Activated CD8-positive, alpha-beta memory T cell treated with anti-CD3 and anti-CD28 coated beads for 36 hours (primary cell): Measurements from ENCODE around the gene MTM1. TPM values are rescaled to one million over a fixed set of nuclear protein-coding genes. Genes with fewer than 3 reads are reported as not detected.

Experiments used
- CTCF ChIA-PET: fragments of 350-600 bp; sonication (Branson Sonifier 250); formaldehyde crosslinking; loops from one replicate; lab custom pipeline; 2021; ENCODE audit warnings: antibody characterized with exemption; lab: Charles Lee
- POLR2A ChIA-PET: fragments of 350-600 bp; sonication (Branson Sonifier 250); formaldehyde crosslinking; loops from one replicate; lab custom pipeline; 2021; ENCODE audit warnings: antibody characterized with exemption; lab: Charles Lee
- total RNA-seq, 2 experiments: library from RNA; stranded (reverse); gene quantifications; one replicate each; pipeline ENCODE4 v1.2.3, GENCODE V29; 2021

The MTM1 gene
- total RNA-seq, 2 experiments from 2014 or later = 15.1 to 18.7 TPM

- POLR2A ChIA-PET = interaction anchor here (1.4 to 2.0 kb wide), 2 partner anchors 20 to 119 kb away, joined by 3 to 5 read pairs; no protein-coding TSS in a partner anchor
- CTCF ChIA-PET = interaction anchor here (2.6 to 2.7 kb wide), 2 partner anchors 11 to 755 kb away, joined by 5 to 8 read pairs; partner anchors contain the start of gene EOLA2
These were observed 125.5 kb downstream of the MTM1 start for GRCh38 chrX:150693725-150694574.

GRCh38 chrX:150694738-150695410 is 126.5 kb downstream of the MTM1 start:
- CTCF ChIA-PET = interaction anchor here (1.5 to 2.6 kb wide), 2 partner anchors 23 to 756 kb away, joined by 4 to 5 read pairs; partner anchors contain the start of gene EOLA2
- POLR2A ChIA-PET = interaction anchor here (1.4 to 2.0 kb wide), 2 partner anchors 20 to 120 kb away, joined by 3 to 5 read pairs; no protein-coding TSS in a partner anchor

GRCh38 chrX:150696331-150696730 is 127.9 kb downstream of the MTM1 start:
- ChIA-PET CTCF (interaction anchor here (1.5 to 2.4 kb wide), 2 partner anchors 13 to 21 kb away, joined by 4 to 6 read pairs; no protein-coding TSS in a partner anchor), POLR2A (interaction anchor here (0.5 kb wide), 1 partner anchor 201 kb away, joined by 3 read pairs; no protein-coding TSS in a partner anchor)

- CTCF ChIA-PET = interaction anchor here (2.4 kb wide), 1 partner anchor 13 kb away, joined by 6 read pairs; no protein-coding TSS in a partner anchor
- POLR2A ChIA-PET = no interaction called here
These were observed 128.4 kb downstream of the MTM1 start for GRCh38 chrX:150696866-150697265.

- ChIA-PET POLR2A (no interaction called here), CTCF (interaction anchor here (2.4 kb wide), 1 partner anchor 14 kb away, joined by 6 read pairs; no protein-coding TSS in a partner anchor)
These were observed 129.2 kb downstream of the MTM1 start for GRCh38 chrX:150697641-150698040.

- CTCF ChIA-PET = no interaction called here
- POLR2A ChIA-PET = no interaction called here
These were observed 130.6 kb downstream of the MTM1 start for GRCh38 chrX:150698981-150699380.

GRCh38 chrX:150700107-150700506 is 131.7 kb downstream of the MTM1 start:
- POLR2A ChIA-PET = no interaction called here
- CTCF ChIA-PET = no interaction called here

- ChIA-PET POLR2A (no interaction called here), CTCF (interaction anchor here (1.1 kb wide), 1 partner anchor 18 kb away, joined by 3 read pairs; no protein-coding TSS in a partner anchor)
These were observed 133.0 kb downstream of the MTM1 start for GRCh38 chrX:150701377-150701776.

- ChIA-PET CTCF (no interaction called here), POLR2A (interaction anchor here (1.6 kb wide), 1 partner anchor 11 kb away, joined by 8 read pairs; the partner anchor contains the start of gene MTMR1)
These were observed 134.7 kb downstream of the MTM1 start for GRCh38 chrX:150702966-150703694.

GRCh38 chrX:150703695-150703974 is 135.2 kb downstream of the MTM1 start:
- ChIA-PET POLR2A (interaction anchor here (1.6 kb wide), 1 partner anchor 11 kb away, joined by 8 read pairs; the partner anchor contains the start of gene MTMR1), CTCF (no interaction called here)

- ChIA-PET POLR2A (interaction anchor here (1.2 to 1.6 kb wide), 2 partner anchors 12 kb away, joined by 5 to 8 read pairs; partner anchors contain the start of gene MTMR1), CTCF (no interaction called here)
These were observed 135.7 kb downstream of the MTM1 start for GRCh38 chrX:150704030-150704613.

- CTCF ChIA-PET = interaction anchor here (0.6 kb wide), 1 partner anchor 157 kb away, joined by 3 read pairs; no protein-coding TSS in a partner anchor
- POLR2A ChIA-PET = no interaction called here
These were observed 144.2 kb downstream of the MTM1 start for GRCh38 chrX:150712619-150713018.

GRCh38 chrX:150715184-150715583 is 146.8 kb downstream of the MTM1 start:
- CTCF ChIA-PET = interaction anchor here (1.3 kb wide), 1 partner anchor 32 kb away, joined by 4 read pairs; no protein-coding TSS in a partner anchor
- POLR2A ChIA-PET = no interaction called here

GRCh38 chrX:150719621-150720020 is 151.2 kb downstream of the MTM1 start:
- CTCF ChIA-PET = no interaction called here
- POLR2A ChIA-PET = no interaction called here

Other genes starting within 250 kb of the MTM1 start
- 1 to 10 TPM; 5.8 to 6.5 TPM for gene MAMLD1, start 205.3 kb upstream of the MTM1 start, total RNA-seq
- gene MTMR1, start 124.8 kb downstream of the MTM1 start, total RNA-seq = 10 to 100 TPM; 30.9 to 32.8 TPM